Measurements from ENCODE around the gene DISC1.

DNA sequence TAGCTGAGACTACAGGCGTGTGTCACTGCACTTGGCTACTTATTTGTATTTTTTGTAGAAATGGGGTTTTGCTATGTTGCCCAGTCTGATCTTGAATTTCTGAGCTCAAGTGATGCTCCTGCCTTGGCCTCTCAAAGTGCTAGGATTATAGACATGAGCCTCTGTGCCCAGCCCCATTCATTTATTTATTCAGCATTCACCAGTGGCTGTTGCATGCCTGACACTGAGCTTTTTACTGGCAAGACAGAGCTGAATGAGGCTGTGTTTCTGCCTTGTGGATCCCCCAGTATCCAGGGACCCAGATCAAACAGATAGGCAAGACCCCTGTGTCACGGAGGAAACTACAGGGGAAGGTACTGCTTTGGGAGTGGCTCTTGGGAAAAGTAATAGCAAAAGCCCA is 109.4 kb downstream of the DISC1 start:
- TF ChIP-seq, protein P1, sequence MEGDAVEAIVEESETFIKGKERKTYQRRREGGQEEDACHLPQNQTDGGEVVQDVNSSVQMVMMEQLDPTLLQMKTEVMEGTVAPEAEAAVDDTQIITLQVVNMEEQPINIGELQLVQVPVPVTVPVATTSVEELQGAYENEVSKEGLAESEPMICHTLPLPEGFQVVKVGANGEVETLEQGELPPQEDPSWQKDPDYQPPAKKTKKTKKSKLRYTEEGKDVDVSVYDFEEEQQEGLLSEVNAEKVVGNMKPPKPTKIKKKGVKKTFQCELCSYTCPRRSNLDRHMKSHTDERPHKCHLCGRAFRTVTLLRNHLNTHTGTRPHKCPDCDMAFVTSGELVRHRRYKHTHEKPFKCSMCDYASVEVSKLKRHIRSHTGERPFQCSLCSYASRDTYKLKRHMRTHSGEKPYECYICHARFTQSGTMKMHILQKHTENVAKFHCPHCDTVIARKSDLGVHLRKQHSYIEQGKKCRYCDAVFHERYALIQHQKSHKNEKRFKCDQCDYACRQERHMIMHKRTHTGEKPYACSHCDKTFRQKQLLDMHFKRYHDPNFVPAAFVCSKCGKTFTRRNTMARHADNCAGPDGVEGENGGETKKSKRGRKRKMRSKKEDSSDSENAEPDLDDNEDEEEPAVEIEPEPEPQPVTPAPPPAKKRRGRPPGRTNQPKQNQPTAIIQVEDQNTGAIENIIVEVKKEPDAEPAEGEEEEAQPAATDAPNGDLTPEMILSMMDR (IDR thresholded peaks at IDR 0.05): no peak
- TF ChIP-seq POLR2A (IDR thresholded peaks at IDR 0.05): no peak
